22Rv1 (cell line): Measurements from ENCODE around the gene TRIM59.

Experiments
- ZFX ChIP-seq: fragments of 450-650 bp; IDR thresholded peaks from 2 replicates; pipeline ENCODE4 v1.6.1; 2017; ENCODE audit warnings: antibody characterized with exemption, borderline replicate concordance
- TF ChIP-seq, protein P1 (sequence below): fragments of 450-650 bp; IDR thresholded peaks from 2 replicates; pipeline ENCODE4 v1.5.1; 2017; ENCODE audit warnings: mild to moderate bottlenecking

DNA sequence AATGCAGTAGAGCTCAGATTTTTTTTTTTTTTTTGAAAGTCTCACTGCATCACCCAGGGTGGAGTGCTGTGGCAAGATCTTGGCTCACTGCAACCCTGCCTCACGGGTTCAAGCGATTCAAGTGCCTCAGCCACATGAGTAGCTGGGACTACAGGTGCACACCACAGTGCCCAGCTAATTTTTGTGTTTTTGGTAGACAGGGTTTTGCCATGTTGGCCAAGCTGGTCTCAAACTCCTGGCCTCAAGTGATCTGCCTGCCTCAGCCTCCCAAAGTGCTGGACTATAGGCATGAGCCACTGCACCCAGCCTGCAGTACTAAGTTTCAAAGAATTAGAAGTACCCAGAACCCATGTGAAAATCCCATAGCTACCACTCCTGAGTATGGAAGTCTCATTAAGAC lies 14.5 kb downstream of the TRIM59 start:
- TF ChIP-seq, protein P1, sequence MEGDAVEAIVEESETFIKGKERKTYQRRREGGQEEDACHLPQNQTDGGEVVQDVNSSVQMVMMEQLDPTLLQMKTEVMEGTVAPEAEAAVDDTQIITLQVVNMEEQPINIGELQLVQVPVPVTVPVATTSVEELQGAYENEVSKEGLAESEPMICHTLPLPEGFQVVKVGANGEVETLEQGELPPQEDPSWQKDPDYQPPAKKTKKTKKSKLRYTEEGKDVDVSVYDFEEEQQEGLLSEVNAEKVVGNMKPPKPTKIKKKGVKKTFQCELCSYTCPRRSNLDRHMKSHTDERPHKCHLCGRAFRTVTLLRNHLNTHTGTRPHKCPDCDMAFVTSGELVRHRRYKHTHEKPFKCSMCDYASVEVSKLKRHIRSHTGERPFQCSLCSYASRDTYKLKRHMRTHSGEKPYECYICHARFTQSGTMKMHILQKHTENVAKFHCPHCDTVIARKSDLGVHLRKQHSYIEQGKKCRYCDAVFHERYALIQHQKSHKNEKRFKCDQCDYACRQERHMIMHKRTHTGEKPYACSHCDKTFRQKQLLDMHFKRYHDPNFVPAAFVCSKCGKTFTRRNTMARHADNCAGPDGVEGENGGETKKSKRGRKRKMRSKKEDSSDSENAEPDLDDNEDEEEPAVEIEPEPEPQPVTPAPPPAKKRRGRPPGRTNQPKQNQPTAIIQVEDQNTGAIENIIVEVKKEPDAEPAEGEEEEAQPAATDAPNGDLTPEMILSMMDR, result no peak
- TF ChIP-seq ZFX, result no peak
